PC-9 (cell line): ENCODE results near the gene LRMDA. TPM values are rescaled to one million over a fixed set of nuclear protein-coding genes. Genes with fewer than 3 reads are reported as not detected.

ENCODE experiments used
- BruUV-seq: library from RNA; stranded (reverse); fragments of 400-500 nt; replicated peaks from 2 replicates; lab custom pipeline; 2021; lab: Mats Ljungman, UMichigan
- CTCF ChIA-PET: fragments of 300-600 bp; sonication (Branson Sonifier 250); formaldehyde crosslinking; loops from one replicate; lab custom pipeline; 2022; ENCODE audit warnings: antibody characterized with exemption; lab: Charles Lee
- POLR2A ChIA-PET: fragments of 300-600 bp; sonication (Branson Sonifier 250); formaldehyde crosslinking; loops from one replicate; lab custom pipeline; 2022; ENCODE audit warnings: antibody characterized with exemption; ENCODE audit not compliant: unreplicated experiment; lab: Charles Lee
- DNase-seq, 2 experiments: peaks; one replicate each; pipeline versions ENCODE4 v3.0.0 to v3.0.0-alpha.2; 2015 to 2022; ENCODE audit warnings: mixed read lengths in 1 of 2
- H2AFZ ChIP-seq: fragments of 200-600 bp; sonication (generic); 2 replicates; pipeline ENCODE4 v1.8.1; 2017; ENCODE audit warnings: antibody characterized with exemption
- H3F3A ChIP-seq: fragments of 200-600 bp; sonication (generic); 2 replicates; pipeline ENCODE4 v1.8.1; 2017; ENCODE audit warnings: antibody characterized with exemption, mild to moderate bottlenecking, low read depth; ENCODE audit not compliant: insufficient read depth
- H3K27ac ChIP-seq: fragments of 200-600 bp; sonication (generic); 2 replicates; pipeline ENCODE4 v1.6.1; 2016; ENCODE audit warnings: mixed run types
- H3K27me3 ChIP-seq: fragments of 200-600 bp; sonication (generic); 2 replicates; pipeline ENCODE4 v1.6.1; 2016; ENCODE audit warnings: low read depth, mixed run types; ENCODE audit not compliant: insufficient read depth
- H3K36me3 ChIP-seq: fragments of 200-600 bp; sonication (generic); 2 replicates; pipeline ENCODE4 v1.6.1; 2016; ENCODE audit warnings: low read depth, mixed run types
- H3K4me1 ChIP-seq: fragments of 200-600 bp; sonication (generic); replicated peaks from 2 replicates; pipeline ENCODE4 v1.6.1; 2016; ENCODE audit warnings: mixed run types; ENCODE audit not compliant: insufficient read depth
- H3K4me2 ChIP-seq: fragments of 200-600 bp; sonication (generic); 2 replicates; pipeline ENCODE4 v1.6.1; 2017; ENCODE audit warnings: mixed run types
- H3K4me3 ChIP-seq: fragments of 200-600 bp; sonication (generic); 2 replicates; pipeline ENCODE4 v1.6.1; 2016; ENCODE audit warnings: mixed run types
- H3K79me2 ChIP-seq: fragments of 200-600 bp; sonication (generic); 2 replicates; pipeline ENCODE4 v1.6.1; 2017; ENCODE audit warnings: low read depth, mixed run types
- H3K9me2 ChIP-seq: fragments of 200-600 bp; sonication (generic); 2 replicates; pipeline ENCODE4 v1.8.1; 2017; ENCODE audit warnings: mild to moderate bottlenecking; ENCODE audit not compliant: insufficient read depth
- H3K9me3 ChIP-seq: fragments of 200-600 bp; sonication (generic); 2 replicates; pipeline ENCODE4 v1.8.1; 2016; ENCODE audit warnings: low read depth; ENCODE audit not compliant: insufficient read depth
- H4K20me1 ChIP-seq: fragments of 200-600 bp; sonication (generic); 2 replicates; pipeline ENCODE4 v1.8.1; 2017; ENCODE audit not compliant: insufficient read depth
- EZH2 ChIP-seq: fragments of 200-600 bp; sonication (generic); IDR thresholded peaks from 2 replicates; pipeline ENCODE4 v1.8.0; 2017; ENCODE audit warnings: antibody characterized with exemption, low read depth
- intact Hi-C: fragments of 100-400 bp; cut with micrococcal nuclease; formaldehyde crosslinking; loops from one replicate; pipeline ENCODE4 v1.10.0; 2022; ENCODE audit not compliant: unreplicated experiment
- total RNA-seq: library from RNA; stranded (reverse); gene quantifications from 2 replicates; pipeline ENCODE4 v1.2.3, GENCODE V29; 2021
- TF ChIP-seq, protein P1 (sequence below): fragments of 200-600 bp; sonication (generic); conservative IDR thresholded peaks from 2 replicates; pipeline ENCODE4 v1.6.1; 2017; ENCODE audit warnings: mixed run types, antibody characterized with exemption, mild to moderate bottlenecking, moderate library complexity

LRMDA gene
- total RNA-seq, 1 experiment from 2014 or later, result not detected

- no peak overlapping the region for H3K4me2 ChIP-seq
Measured at GRCh38 chr10:76428551-76429367, 997.3 kb downstream of the LRMDA start.

DNA sequence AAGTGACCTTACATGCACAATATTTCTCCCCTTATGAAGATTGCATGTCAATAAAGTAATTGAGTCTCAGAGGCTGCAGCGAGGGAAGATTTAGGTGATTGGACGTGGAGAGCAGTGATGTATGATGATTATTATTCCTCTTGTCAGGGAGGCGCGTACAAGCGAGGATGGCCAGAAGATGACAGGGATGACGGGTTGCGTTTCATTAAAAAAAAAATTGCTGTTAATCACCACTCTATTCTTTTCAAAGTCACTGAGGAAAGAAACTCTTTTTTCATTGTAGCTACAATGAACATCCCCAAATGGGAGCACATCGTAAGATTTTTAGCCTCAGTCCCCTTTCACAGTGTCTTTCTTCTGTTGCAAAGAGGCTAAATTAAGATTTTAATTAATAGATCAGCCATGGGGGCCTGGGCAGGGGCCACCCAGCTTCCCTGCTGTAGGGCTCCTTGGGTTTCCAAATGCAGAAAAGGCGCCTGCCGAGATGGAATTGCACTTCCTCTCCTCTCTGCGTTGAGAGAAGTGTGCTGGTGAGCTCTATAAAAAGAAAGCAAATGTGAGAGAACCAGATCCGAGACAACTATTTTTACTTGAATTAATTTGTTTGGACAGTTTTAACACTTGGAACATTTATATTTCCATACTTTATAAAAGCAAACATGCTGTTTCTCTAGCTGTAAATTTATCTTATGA lies 998.1 kb downstream of the LRMDA start:
- Histone ChIP-seq H3K27ac (no peak overlapping the region), H3K27me3 (no peaks in the 10 kb centered on the region), H3F3A (peaks cover 20% of the 10 kb centered on the region; the same call in 1 of the 2 replicates), H3K36me3 (no peaks in the 10 kb centered on the region), H3K4me2 (no peak overlapping the region), H3K4me3 (no peak overlapping the region), H3K4me1 (peaks cover 40% of the 10 kb centered on the region), H3K9me3 (no peaks in the 10 kb centered on the region), H4K20me1 (no peaks in the 10 kb centered on the region), H3K79me2 (no peaks in the 10 kb centered on the region), H3K9me2 (no peaks in the 10 kb centered on the region), H2AFZ (no peak overlapping the region)
- intact Hi-C loops, result loop anchor here (10.0 kb wide), 1 partner anchor 95 kb away; no protein-coding TSS in a partner anchor
- POLR2A ChIA-PET, result no interaction called here
- TF ChIP-seq, protein P1, sequence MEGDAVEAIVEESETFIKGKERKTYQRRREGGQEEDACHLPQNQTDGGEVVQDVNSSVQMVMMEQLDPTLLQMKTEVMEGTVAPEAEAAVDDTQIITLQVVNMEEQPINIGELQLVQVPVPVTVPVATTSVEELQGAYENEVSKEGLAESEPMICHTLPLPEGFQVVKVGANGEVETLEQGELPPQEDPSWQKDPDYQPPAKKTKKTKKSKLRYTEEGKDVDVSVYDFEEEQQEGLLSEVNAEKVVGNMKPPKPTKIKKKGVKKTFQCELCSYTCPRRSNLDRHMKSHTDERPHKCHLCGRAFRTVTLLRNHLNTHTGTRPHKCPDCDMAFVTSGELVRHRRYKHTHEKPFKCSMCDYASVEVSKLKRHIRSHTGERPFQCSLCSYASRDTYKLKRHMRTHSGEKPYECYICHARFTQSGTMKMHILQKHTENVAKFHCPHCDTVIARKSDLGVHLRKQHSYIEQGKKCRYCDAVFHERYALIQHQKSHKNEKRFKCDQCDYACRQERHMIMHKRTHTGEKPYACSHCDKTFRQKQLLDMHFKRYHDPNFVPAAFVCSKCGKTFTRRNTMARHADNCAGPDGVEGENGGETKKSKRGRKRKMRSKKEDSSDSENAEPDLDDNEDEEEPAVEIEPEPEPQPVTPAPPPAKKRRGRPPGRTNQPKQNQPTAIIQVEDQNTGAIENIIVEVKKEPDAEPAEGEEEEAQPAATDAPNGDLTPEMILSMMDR, result no peak
- no peak for TF ChIP-seq EZH2
- DNase-seq, result no peak
- no TSS peak for BruUV-seq
- CTCF ChIA-PET, result interaction anchor here (0.7 kb wide), 2 partner anchors 49 to 1197 kb away, joined by 3 read pairs; no protein-coding TSS in a partner anchor

More at GRCh38 chr10:76428551-76429367, 997.3 kb downstream of the LRMDA start:
- DNase-seq, result peak in 1 of 2 experiments; percentile 28
- no peak overlapping the region for H3K27ac ChIP-seq
- H3K79me2 ChIP-seq, result no peaks in the 10 kb centered on the region
- H3K9me3 ChIP-seq, result no peaks in the 10 kb centered on the region
- TF ChIP-seq EZH2, result no peak
- TF ChIP-seq, protein P1, result no peak
- BruUV-seq, result no TSS peak
- H3K4me1 ChIP-seq, result peaks cover 34% of the 10 kb centered on the region
- no peaks in the 10 kb centered on the region for H4K20me1 ChIP-seq
- H3K36me3 ChIP-seq, result no peaks in the 10 kb centered on the region
- POLR2A ChIA-PET, result interaction anchor here (0.7 kb wide), 1 partner anchor 11 kb away, joined by 4 read pairs; no protein-coding TSS in a partner anchor
- H3K27me3 ChIP-seq, result no peaks in the 10 kb centered on the region
- H2AFZ ChIP-seq, result no peak overlapping the region
- no peaks in the 10 kb centered on the region for H3K9me2 ChIP-seq
- CTCF ChIA-PET, result interaction anchor here (0.7 kb wide), 2 partner anchors 50 to 1196 kb away, joined by 3 read pairs; no protein-coding TSS in a partner anchor
- peaks cover 20% of the 10 kb centered on the region; the same call in 1 of the 2 replicates for H3F3A ChIP-seq
- H3K4me3 ChIP-seq, result no peak overlapping the region
- intact Hi-C loops, result no loop called here

- no peaks in the 10 kb centered on the region for H3K36me3 ChIP-seq
- intact Hi-C loops, result loop anchor here (10.0 kb wide), 1 partner anchor 95 kb away; no protein-coding TSS in a partner anchor
- TF ChIP-seq EZH2, result no peak
- TF ChIP-seq, protein P1, result no peak
- H3K9me2 ChIP-seq, result no peaks in the 10 kb centered on the region
- H3K9me3 ChIP-seq, result no peaks in the 10 kb centered on the region
- ChIA-PET CTCF (no interaction called here), POLR2A (no interaction called here)
- no peak overlapping the region for H3K4me2 ChIP-seq
- H3F3A ChIP-seq, result peaks cover 20% of the 10 kb centered on the region; the same call in 1 of the 2 replicates
- no peaks in the 10 kb centered on the region for H4K20me1 ChIP-seq
- no peak overlapping the region for H3K4me3 ChIP-seq
- H3K27me3 ChIP-seq, result no peaks in the 10 kb centered on the region
- H3K79me2 ChIP-seq, result no peaks in the 10 kb centered on the region
- H3K27ac ChIP-seq, result no peak overlapping the region
- DNase-seq, result no peak
- no TSS peak for BruUV-seq
- peaks cover 40% of the 10 kb centered on the region for H3K4me1 ChIP-seq
- no peak overlapping the region for H2AFZ ChIP-seq
Measured at GRCh38 chr10:76430061-76430645, 998.7 kb downstream of the LRMDA start.
